ENCODE data around the gene KCNH1. TPM values are rescaled to one million over a fixed set of nuclear protein-coding genes. Genes with fewer than 3 reads are reported as not detected.

KCNH1 gene
- total and polyA plus RNA-seq, 3 donors from 2014 or later = 1.5 to 4.2 (median 2.8) TPM

DNA sequence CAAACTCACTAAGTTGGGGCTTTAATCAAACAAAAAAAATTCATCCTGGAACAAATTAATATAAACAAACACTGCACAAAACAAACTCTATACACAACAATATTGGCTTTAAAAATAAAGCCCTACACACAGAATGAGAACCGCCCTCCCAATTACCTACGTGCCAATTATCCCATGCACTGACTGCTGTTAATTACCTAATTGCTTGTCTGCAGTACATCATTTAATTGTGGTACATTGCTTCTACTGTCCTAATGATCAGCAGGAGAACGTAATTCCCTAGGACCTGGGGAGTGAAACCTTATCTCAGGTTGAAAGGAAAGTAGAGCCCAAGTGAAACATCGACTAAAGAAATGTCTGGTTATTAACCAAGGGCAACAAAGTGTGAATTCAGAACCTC, 364.5 kb downstream of the KCNH1 start:
- DNase-seq = no peak

DNA sequence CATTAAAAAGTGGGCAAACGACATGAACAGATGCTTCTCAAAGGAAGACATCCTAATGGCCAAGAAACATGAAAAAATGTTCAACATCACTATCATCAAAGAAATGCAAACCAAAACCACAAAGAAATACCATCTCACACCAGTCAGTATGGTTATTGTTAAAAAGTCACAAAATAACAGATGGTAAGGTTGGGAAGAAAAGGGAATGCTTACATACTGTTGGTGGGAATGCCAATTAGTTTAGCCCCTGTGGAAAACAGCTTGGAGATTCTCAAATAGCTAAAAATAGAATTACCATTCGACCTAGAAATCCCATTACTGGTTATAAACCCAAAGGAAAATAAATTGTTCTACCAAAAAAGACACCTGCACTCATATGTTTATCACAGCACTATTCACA, 369.4 kb downstream of the KCNH1 start:
- H3K27ac ChIP-seq = no peak overlapping the region
- no peaks in the 10 kb centered on the region for H3K27me3 ChIP-seq
- no peaks in the 10 kb centered on the region for H3K36me3 ChIP-seq (ENCODE audit: low read depth, missing control alignments)
- H3K9me3 ChIP-seq = no peaks in the 10 kb centered on the region
- intact Hi-C loops (cut with DNase I; ENCODE audit: low total_unique reads) = no loop called here
- H3K4me1 ChIP-seq = no peaks in the 10 kb centered on the region
- TF ChIP-seq POLR2A (IDR thresholded peaks at IDR 0.05) = no peak
- TF ChIP-seq, protein P1, sequence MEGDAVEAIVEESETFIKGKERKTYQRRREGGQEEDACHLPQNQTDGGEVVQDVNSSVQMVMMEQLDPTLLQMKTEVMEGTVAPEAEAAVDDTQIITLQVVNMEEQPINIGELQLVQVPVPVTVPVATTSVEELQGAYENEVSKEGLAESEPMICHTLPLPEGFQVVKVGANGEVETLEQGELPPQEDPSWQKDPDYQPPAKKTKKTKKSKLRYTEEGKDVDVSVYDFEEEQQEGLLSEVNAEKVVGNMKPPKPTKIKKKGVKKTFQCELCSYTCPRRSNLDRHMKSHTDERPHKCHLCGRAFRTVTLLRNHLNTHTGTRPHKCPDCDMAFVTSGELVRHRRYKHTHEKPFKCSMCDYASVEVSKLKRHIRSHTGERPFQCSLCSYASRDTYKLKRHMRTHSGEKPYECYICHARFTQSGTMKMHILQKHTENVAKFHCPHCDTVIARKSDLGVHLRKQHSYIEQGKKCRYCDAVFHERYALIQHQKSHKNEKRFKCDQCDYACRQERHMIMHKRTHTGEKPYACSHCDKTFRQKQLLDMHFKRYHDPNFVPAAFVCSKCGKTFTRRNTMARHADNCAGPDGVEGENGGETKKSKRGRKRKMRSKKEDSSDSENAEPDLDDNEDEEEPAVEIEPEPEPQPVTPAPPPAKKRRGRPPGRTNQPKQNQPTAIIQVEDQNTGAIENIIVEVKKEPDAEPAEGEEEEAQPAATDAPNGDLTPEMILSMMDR (IDR thresholded peaks at IDR 0.05) = no peak
- no peak overlapping the region for H3K4me3 ChIP-seq
- WGBS, 2 donors = 34 to 60% methylated on average over 2 of the region's 2 CpGs
- DNase-seq = no peak

More for the DNA sequence above, 364.5 kb downstream of the KCNH1 start:
- H3K4me1 ChIP-seq = no peaks in the 10 kb centered on the region
- 53 to 56% methylated on average over 4 of the region's 4 CpGs for WGBS, 2 donors
- no peak for TF ChIP-seq POLR2A (IDR thresholded peaks at IDR 0.05)
- TF ChIP-seq, protein P1 (IDR thresholded peaks at IDR 0.05) = no peak
- no peaks in the 10 kb centered on the region for H3K9me3 ChIP-seq
- H3K27me3 ChIP-seq = no peaks in the 10 kb centered on the region
- no peak overlapping the region for H3K4me3 ChIP-seq
- no peak overlapping the region for H3K27ac ChIP-seq
- H3K36me3 ChIP-seq (ENCODE audit: low read depth, missing control alignments) = no peaks in the 10 kb centered on the region
- intact Hi-C loops (cut with DNase I; ENCODE audit: low total_unique reads) = no loop called here

DNA sequence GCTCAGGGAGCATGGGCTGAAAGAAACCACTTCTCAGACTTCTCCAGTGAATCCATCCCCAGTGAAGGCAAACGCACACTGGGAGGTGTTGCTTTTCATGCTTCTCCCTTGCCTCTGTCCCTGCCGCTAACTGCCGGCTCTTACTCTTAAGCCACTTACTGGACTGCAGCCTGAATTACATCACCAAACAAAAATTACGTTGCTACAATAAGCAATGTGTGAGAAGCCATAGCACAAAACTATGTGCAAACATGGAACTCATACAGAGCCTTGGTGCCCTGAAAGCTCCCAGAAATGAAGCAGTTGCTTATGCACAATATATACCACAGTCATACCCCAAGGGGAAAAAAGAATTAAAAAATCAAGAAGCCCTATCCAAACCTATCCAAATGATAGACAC, 375.2 kb downstream of the KCNH1 start:
- 79 to 85% methylated on average over 4 of the region's 4 CpGs for WGBS, 2 donors
- Histone ChIP-seq H3K27ac (no peak overlapping the region), H3K4me1 (no peaks in the 10 kb centered on the region), H3K27me3 (no peaks in the 10 kb centered on the region), H3K9me3 (no peaks in the 10 kb centered on the region), H3K36me3 (ENCODE audit: low read depth, missing control alignments) (no peaks in the 10 kb centered on the region), H3K4me3 (no peak overlapping the region)
- DNase-seq = no peak
- intact Hi-C loops (cut with DNase I; ENCODE audit: low total_unique reads) = no loop called here
- no peak for TF ChIP-seq POLR2A (IDR thresholded peaks at IDR 0.05)
- TF ChIP-seq, protein P1 (IDR thresholded peaks at IDR 0.05) = no peak

DNA sequence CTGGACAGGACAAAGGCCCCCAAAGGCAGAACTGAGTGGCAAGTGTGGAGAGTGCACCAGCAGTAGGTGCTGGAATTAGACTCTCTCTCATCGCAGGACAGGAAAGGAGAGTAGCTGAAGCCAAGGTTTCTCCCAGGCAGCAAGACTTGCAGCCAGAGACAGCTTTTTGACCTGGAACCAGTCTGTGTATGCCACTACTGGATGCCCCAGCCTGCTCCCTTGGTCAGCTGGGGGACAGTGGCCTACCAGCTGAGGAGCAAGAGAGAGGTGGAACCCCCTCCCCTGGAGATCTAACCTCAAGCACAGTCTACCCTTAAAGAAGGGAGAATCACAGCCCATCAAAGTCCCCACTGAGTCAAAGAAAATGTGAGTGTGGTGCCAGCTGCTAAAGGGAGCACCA, 375.7 kb downstream of the KCNH1 start:
- H3K4me3 ChIP-seq = no peak overlapping the region
- 89 to 100% methylated on average over 1 of the region's 1 CpG for WGBS, 2 donors
- no peaks in the 10 kb centered on the region for H3K36me3 ChIP-seq (ENCODE audit: low read depth, missing control alignments)
- H3K27me3 ChIP-seq = no peaks in the 10 kb centered on the region
- no peaks in the 10 kb centered on the region for H3K4me1 ChIP-seq
- no peak for DNase-seq
- H3K9me3 ChIP-seq = no peaks in the 10 kb centered on the region
- intact Hi-C loops (cut with DNase I; ENCODE audit: low total_unique reads) = no loop called here
- no peak overlapping the region for H3K27ac ChIP-seq
- TF ChIP-seq, protein P1 (IDR thresholded peaks at IDR 0.05) = no peak
- TF ChIP-seq POLR2A (IDR thresholded peaks at IDR 0.05) = no peak

DNA sequence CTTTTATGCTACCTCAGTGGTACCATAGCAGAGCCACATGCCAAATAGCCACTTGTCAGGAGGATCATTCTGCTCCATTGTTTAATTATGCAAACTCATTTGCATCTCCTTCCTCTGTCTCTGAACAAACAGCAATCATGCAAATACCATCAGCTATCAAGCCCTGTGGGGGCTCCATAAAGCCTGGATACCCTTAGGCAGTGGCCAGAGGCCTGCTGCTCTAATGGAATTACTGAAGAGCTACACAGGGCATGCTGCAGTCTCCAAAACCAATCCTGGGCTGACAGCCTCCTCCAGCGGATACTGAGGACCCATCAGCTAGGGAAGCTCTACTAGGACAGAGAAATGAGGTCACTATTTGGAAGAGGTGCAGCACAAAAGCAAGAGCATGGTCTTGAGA, 376.3 kb downstream of the KCNH1 start:
- H3K4me3 ChIP-seq = no peak overlapping the region
- H3K36me3 ChIP-seq (ENCODE audit: low read depth, missing control alignments) = no peaks in the 10 kb centered on the region
- H3K27me3 ChIP-seq = no peaks in the 10 kb centered on the region
- DNase-seq = no peak
- TF ChIP-seq, protein P1 (IDR thresholded peaks at IDR 0.05) = no peak
- no peak for TF ChIP-seq POLR2A (IDR thresholded peaks at IDR 0.05)
- H3K27ac ChIP-seq = no peak overlapping the region
- no peaks in the 10 kb centered on the region for H3K4me1 ChIP-seq
- intact Hi-C loops (cut with DNase I; ENCODE audit: low total_unique reads) = no loop called here
- WGBS, 2 donors = 71 to 73% methylated on average over 1 of the region's 1 CpG
- H3K9me3 ChIP-seq = no peaks in the 10 kb centered on the region

Measured in testis (tissue), 3 donors.